Measurements from ENCODE around the gene CATSPERD. TPM values are rescaled to one million over a fixed set of nuclear protein-coding genes. Genes with fewer than 3 reads are reported as not detected.

CATSPERD gene
- total RNA-seq, 1 experiment from 2014 or later: not detected

DNA sequence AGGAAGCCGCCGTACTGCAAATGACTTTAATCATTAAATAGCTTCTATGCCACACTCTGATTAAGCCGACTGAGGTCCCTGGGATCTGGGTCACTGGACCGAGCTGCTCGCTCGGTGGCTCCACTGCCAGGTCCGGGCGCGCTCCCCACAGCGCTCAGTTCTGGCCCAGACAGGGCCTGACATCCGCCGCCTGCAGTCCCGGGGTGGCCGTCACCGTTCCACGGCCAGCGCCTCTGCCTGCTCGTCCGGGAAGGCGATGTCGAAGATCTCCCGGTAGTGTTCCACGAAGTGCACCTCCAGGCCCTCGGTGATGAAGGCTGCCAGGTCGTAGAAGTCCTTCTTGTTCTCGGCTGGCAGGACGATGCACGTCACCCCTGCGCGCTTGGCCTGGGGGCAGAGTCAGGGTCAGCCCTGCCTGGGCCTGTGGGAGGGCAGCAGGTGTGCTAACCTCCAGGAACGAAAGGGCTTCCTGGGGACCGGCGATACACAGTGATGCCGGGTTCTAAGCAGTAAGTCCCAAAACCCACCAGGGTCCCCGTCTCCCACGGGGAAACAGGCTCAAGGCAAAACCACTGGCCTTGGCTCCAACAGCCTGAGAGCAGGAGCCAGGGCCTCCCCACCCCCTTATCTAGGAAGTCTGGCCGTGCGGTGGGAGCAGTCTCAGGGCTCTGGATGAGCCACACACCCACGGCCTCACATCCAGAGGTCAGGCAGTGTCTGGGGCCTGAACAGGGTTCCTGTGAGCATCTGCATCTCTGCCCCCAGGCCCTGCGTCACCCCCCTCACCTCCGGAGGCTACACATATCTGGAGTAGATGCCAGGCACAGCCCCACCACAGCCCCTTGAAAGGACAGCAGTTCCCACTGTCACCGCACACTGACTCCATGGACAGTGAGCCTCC is 28.4 kb upstream of the CATSPERD start:
- H3K79me2 ChIP-seq (ENCODE audit: insufficient read depth, low read length): peaks cover 14% of the 10 kb centered on the region; the same call in 1 of the 2 replicates
- H4K20me1 ChIP-seq (ENCODE audit: control insufficient read depth, insufficient read depth, insufficient read length): no peaks in the 10 kb centered on the region
- H2AFZ ChIP-seq (ENCODE audit: low read length): no peak overlapping the region
- TF ChIP-seq, protein P1, sequence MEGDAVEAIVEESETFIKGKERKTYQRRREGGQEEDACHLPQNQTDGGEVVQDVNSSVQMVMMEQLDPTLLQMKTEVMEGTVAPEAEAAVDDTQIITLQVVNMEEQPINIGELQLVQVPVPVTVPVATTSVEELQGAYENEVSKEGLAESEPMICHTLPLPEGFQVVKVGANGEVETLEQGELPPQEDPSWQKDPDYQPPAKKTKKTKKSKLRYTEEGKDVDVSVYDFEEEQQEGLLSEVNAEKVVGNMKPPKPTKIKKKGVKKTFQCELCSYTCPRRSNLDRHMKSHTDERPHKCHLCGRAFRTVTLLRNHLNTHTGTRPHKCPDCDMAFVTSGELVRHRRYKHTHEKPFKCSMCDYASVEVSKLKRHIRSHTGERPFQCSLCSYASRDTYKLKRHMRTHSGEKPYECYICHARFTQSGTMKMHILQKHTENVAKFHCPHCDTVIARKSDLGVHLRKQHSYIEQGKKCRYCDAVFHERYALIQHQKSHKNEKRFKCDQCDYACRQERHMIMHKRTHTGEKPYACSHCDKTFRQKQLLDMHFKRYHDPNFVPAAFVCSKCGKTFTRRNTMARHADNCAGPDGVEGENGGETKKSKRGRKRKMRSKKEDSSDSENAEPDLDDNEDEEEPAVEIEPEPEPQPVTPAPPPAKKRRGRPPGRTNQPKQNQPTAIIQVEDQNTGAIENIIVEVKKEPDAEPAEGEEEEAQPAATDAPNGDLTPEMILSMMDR (conservative IDR thresholded peaks at IDR 0.05): no peak
- H3K79me1 ChIP-seq (ENCODE audit: insufficient read depth, low read depth, low read length, poor library complexity, severe bottlenecking): no peaks in the 10 kb centered on the region
- H3K18ac ChIP-seq (ENCODE audit: insufficient read length, low read depth, low read length): no peak overlapping the region
- peak overlapping the region; percentile 54 for H3K4me2 ChIP-seq (ENCODE audit: insufficient read depth, insufficient read length, low read length)
- Mint-ChIP-seq H3K27ac (peak overlapping the region; percentile 70 to 93 (median 76); a peak in 6 of 7 replicates), H3K9me3 (peaks cover 5 to 6% of the 10 kb centered on the region in 2 experiments; a peak in 2 of 5 replicates), H3K27me3 (ENCODE audit: low read depth) (peaks cover 10% of the 10 kb centered on the region), H3K4me3 (peak overlapping the region; percentile 98 to 100), H3K36me3 (ENCODE audit: insufficient read depth in 1 of 3, low read depth in 3 of 3) (peaks cover 35 to 59% (median 47%) of the 10 kb centered on the region in 3 experiments), H3K4me1 (peaks cover 4 to 9% of the 10 kb centered on the region in 2 experiments)
- H2BK5ac ChIP-seq (ENCODE audit: insufficient read length, low read length): no peak overlapping the region
- no peak overlapping the region for H4K5ac ChIP-seq (ENCODE audit: insufficient read length, low read depth, low read length)
- no peak overlapping the region for H3K23ac ChIP-seq (ENCODE audit: insufficient read length, low read depth, low read length)
- no peak overlapping the region for H4K91ac ChIP-seq (ENCODE audit: insufficient read length, low read depth, low read length)
- H2BK12ac ChIP-seq (ENCODE audit: insufficient read length, low read depth, low read length): no peak overlapping the region
- H4K8ac ChIP-seq (replicated peaks; ENCODE audit: insufficient read length, low read depth, low read length): no peak overlapping the region
- H3K14ac ChIP-seq (ENCODE audit: insufficient read depth, low read length): no peak overlapping the region
- H3K9me3 ChIP-seq (ENCODE audit: control insufficient read depth, low read depth, low read length): no peaks in the 10 kb centered on the region
- H3K9ac ChIP-seq (ENCODE audit: extremely low read depth, insufficient read length, low read length): no peak overlapping the region
- no CpG with 5 or more reads among the region's 42 CpGs for WGBS (ENCODE audit: extremely low coverage, insufficient read length, low lambda C conversion rate)
- no peak overlapping the region for H2BK15ac ChIP-seq (ENCODE audit: low read depth, low read length)
- H3K27me3 ChIP-seq (ENCODE audit: insufficient read depth, low read length): no peaks in the 10 kb centered on the region
- peak; percentile 42 for DNase-seq
- H2BK20ac ChIP-seq (ENCODE audit: low read depth, low read length, poor library complexity, severe bottlenecking): no peak overlapping the region
- H3K56ac ChIP-seq (ENCODE audit: insufficient read length, low read depth, low read length): no peak overlapping the region
- no peak overlapping the region for H2BK120ac ChIP-seq (ENCODE audit: low read depth, low read length, poor library complexity, severe bottlenecking)
- no peak overlapping the region for H3K27ac ChIP-seq (ENCODE audit: insufficient read length, low read depth, low read length)
- H2AK5ac ChIP-seq (ENCODE audit: insufficient read length, low read length): no peak overlapping the region
- H3K4me1 ChIP-seq (ENCODE audit: insufficient read depth, low read length): no peaks in the 10 kb centered on the region
- H3K4ac ChIP-seq (ENCODE audit: low read depth, low read length): no peak overlapping the region
- H3T11ph ChIP-seq (ENCODE audit: low read length): no peak overlapping the region
- H3K23me2 ChIP-seq (ENCODE audit: insufficient read length, low read depth, low read length, poor library complexity, severe bottlenecking): peaks cover 5% of the 10 kb centered on the region

Data from H9 (cell line).